Activated T-cell treated with anti-CD3 and anti-CD28 coated beads for 1 hour (primary cell): ENCODE measurements around the gene PCMT1.
"Not testable (repeated sequence)": the region's sequence is repeated elsewhere in the genome, so short reads cannot be mapped to it uniquely, and the experiment has no call there.

Experiments
- DNase-seq: peaks from one replicate; pipeline ENCODE4 v3.0.0-alpha.2; 2020; ENCODE audit warnings: low read depth

The PCMT1 gene

GRCh38 chr6:149820506-149820905 is 71.0 kb downstream of the PCMT1 start:
- no peak for DNase-seq

GRCh38 chr6:149821492-149821891 is 72.0 kb downstream of the PCMT1 start:
- no peak for DNase-seq

GRCh38 chr6:149823013-149823412 is 73.5 kb downstream of the PCMT1 start:
- no peak for DNase-seq

- DNase-seq = no peak
Measured at GRCh38 chr6:149825292-149825691, 75.8 kb downstream of the PCMT1 start.

GRCh38 chr6:149830731-149831307 is 81.3 kb downstream of the PCMT1 start:
- no peak for DNase-seq

DNA sequence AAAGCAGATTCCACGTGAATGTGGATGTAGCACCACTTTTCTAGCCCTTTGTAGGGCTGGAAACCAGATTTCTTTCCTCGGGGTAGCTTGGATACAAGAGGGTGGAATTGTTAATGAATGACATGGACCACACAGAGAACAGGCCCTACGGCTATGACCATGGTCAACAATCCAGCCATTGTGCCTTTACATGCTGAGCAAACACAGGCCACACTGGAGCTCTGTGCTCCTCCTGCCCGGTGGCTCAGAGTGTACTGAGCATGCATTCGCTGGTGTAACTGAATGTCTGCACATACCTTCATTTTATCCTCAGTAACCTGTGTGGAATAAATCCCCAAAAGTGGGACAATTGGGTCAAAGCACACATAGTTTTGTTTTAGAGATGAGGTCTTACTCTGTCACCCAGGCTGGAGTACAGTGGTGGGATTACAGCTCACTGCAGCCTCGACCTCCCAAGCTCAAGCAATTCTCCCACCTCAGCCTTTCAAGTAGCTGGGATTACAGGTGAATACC is 81.8 kb downstream of the PCMT1 start:
- DNase-seq = no peak

DNA sequence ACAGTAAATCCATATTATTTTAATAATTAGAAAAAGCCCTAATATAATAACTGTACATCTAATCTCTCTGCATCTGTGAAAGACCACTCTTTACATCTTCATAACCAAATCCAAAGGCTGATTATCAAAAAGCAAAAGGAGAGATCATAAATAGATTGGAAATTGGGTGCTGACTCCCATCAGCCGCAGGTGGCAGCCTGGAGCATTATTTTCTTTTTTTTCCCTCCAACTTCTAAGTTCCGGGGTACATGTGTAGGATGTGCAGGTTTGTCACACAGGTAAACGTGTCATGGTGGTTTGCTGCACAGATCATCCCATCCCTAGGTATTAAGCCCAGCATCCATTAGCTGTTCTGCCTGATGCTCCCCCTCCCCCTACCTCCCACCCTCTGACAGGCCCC is 84.1 kb downstream of the PCMT1 start:
- DNase-seq = no peak

DNA sequence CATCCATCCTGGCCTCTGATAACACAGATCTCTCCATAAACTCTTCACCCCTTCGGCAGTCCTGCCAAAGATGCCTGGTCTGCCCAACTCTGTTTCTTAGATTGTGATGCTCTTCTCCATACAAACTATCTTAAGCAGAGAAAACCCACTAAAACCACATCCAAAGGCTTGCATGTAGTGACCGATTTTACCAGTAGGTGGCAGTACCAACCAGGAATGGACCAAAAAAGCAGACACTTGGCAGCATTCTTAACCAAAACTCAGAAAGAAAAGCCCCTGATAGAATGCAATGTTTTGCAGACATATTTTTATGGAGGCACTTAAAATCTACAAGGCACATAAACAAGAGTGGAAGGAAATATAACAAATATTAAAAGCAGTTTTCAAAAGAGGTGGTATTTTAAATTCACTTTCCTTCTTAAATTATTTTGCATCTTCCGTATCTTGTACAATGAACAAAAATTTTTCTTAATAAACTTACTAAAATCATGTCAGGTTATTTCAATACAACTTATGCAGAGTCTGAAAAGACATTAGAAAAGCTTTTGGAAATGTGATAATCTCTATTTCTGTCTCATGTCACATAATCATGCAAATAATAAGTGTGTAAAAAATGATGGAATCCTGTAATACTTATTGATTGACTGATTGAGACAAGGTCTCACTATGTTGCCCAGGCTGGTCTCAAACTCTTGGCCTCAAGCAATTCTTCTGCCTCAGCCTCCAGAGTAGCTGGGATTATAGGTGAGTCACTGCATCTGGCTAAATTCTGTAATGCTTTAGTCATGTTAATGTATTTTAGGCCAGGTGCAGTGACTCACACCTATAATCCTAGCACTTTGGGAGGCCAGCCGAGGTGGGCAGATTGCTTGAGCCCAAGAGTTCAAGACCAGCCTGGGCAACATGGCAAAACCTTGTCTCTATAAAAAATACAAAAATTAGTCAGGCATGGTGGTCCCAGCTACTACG is 85.3 kb downstream of the PCMT1 start:
- DNase-seq = peak; percentile 72

- DNase-seq = peak; percentile 28
Measured at GRCh38 chr6:149840345-149841075, 91.0 kb downstream of the PCMT1 start.

DNA sequence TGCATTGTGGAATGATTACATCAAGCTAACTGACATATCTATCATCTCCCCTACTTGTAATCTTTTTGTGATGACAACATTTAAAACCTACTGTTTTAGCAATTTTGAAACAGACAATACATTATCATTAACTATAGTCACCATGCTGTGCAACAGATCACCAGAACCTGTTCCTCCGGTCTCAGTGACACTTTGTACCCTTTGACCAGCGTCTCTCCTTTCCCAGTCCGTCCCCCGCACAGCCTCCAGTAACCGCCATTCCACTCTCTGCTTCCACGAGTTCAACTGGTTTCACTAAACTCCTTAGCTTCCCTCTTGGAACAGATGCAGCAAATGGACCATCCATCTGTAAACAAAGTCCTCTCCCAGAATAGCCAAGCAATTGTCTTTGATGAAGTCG is 92.8 kb downstream of the PCMT1 start:
- no peak for DNase-seq

- DNase-seq = no peak
Measured at GRCh38 chr6:149843051-149843633, 93.6 kb downstream of the PCMT1 start.

DNA sequence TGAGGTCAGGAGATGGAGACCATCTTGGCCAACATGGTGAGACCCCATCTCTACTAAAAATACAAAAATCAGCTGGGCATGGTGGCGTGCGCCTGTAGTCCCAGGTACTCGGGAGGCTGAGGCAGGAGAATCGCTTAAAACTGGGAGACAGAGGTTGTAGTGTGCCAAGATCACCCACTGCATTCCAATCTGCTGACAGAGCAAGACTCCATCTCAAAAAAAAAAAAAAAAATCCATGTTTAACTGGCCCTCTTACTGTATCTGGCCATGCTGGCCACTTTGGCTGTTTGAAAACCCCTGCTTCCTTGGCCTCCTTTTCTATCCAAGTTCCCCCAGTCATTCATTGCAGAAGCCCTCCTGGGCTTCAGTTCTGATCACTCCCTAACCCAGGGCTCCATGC is 94.5 kb downstream of the PCMT1 start:
- not testable (repeated sequence) for DNase-seq

- DNase-seq = no peak
Measured at GRCh38 chr6:149844480-149844879, 94.9 kb downstream of the PCMT1 start.

DNA sequence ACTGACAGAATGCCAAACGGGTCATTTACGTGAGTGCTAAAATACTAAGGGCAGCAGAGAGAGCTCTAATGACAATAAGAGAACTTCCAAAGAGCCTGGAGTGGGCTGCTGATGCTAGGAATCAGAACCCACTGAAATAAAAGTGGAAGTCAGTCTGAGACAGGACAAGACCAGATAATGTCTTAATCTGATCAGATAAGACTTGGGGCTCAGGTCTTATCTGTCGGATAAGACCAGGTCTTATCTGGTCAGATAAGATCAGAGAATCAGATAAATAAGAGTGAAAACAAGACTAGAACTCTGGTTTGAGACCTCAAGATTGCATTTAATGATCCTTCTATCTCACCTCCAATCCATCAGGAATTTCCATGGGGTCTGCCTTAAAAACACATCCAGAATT is 96.0 kb downstream of the PCMT1 start:
- DNase-seq = no peak

DNA sequence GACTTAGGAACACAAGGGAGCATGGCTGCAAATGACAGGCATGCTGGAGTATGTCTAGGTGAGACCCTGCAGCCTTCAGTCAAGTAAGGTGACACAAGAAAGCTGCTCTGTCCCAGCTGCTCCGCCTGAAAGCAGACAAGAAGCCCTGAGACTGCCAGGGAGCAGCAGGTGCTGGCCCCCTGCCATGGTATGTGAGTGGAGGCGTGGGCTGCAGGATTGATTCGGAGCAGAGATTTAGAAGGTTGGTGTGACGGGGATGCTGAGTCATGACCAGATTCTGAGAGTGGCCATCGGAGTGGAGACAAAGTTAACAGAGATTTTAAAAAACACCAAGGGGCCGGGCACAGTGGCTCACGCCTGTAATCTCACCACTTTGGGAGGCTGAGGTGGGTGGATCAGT is 96.8 kb downstream of the PCMT1 start:
- no peak for DNase-seq

- no peak for DNase-seq
Measured at GRCh38 chr6:149847939-149848267, 98.4 kb downstream of the PCMT1 start.

DNA sequence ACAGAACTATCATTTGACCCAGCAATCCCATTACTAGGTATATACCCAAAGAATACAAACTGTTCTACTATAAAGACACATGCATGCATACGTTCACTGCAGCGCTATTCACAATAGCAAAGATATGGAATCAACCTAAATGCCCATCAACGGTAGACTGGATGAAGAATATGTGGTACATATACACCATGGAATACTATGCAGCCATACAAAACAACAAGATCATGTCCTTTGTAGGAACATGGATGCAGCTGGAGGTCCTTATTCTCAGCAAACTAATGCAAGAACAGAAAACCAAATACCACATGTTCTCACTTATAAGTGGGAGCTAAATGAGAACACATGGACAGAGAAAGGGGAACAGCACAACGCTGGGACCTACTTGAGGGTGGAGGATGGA is 98.8 kb downstream of the PCMT1 start:
- DNase-seq = not testable (repeated sequence)

GRCh38 chr6:149851461-149852110 is 102.0 kb downstream of the PCMT1 start:
- DNase-seq = no peak

GRCh38 chr6:149852180-149852579 is 102.6 kb downstream of the PCMT1 start:
- DNase-seq = no peak

DNA sequence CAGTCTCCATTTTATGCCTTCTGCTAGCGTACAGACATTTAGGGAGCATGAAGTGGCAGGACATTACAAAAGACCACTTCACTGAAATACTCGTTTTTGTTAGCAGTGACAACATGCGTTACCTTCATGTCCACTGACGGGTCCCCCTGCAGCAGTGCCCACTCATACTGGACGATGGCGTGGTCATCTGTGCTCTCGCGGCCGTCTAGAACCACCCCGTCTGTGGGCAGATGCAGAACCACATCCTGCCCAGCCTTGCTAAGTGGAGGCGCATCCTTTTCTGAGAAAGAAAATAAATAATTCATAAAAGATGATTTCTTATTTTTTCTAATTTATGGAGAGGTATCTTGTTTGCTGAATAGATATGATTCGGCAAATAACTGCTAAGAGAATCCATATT is 103.3 kb downstream of the PCMT1 start:
- no peak for DNase-seq

DNA sequence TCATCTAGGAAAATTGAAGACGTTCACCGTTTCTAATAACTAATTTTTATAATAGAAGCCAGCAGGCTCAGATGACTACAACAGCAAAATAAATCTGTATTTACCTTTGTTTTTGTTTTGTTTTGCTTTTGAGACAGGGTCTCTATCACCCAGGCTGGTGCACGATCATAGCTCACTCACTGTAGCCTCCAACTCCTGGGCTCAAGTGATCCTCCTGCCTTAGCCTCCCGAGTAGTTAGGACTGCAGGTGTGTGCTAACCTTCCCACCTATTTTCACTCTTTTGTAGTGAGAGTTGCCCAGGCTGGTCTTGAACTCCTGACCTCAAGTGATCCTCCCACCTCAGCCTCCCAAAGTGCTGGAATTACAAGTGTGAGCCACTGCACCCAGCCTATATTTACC is 104.5 kb downstream of the PCMT1 start:
- not testable (repeated sequence) for DNase-seq

DNA sequence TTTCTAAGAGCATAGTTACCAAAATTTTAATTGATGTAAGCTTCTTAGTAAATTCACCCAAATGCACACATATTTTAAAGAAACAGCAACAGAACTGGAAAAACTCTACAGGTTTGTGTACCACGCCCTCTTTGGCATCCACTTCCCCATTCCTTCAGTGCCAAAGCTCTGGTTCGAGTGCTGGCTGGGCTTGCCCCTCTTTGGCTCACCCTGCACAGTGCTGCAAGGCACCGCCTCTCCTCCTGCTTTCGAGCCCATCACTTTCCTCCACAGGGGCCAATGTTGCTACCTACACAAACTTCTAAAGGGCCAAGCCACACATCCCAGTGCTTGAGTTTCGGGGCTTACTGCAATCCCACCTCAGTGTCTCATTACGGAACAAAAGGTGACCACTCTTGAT is 105.0 kb downstream of the PCMT1 start:
- DNase-seq = no peak
